RPMI7951 (cell line): Measurements from ENCODE around the gene RHBDL3. TPM values are rescaled to one million over a fixed set of nuclear protein-coding genes. Genes with fewer than 3 reads are reported as not detected.

ENCODE experiments used
- DNase-seq: peaks from one replicate; pipeline ENCODE4 v3.0.0-alpha.2; 2012; ENCODE audit warnings: low read depth
- total RNA-seq: library from RNA; depleted of rRNA; stranded (reverse); fragments of >200 nt; shearing (Covaris generic); gene quantifications from 2 replicates; pipeline ENCODE4 v1.2.3, GENCODE V29; 2014

RHBDL3 gene
- total RNA-seq, 1 experiment from 2014 or later: 0.24 TPM

GRCh38 chr17:32266389-32267301 is 1.0 kb downstream of the RHBDL3 start:
- no peak for DNase-seq

- no peak for DNase-seq
Observed at GRCh38 chr17:32267690-32268205, 2.1 kb downstream of the RHBDL3 start.

- peak; percentile 25 for DNase-seq
Observed at GRCh38 chr17:32268734-32269288, 3.2 kb downstream of the RHBDL3 start.

GRCh38 chr17:32269377-32269776 is 3.7 kb downstream of the RHBDL3 start:
- peak; percentile 87 for DNase-seq

GRCh38 chr17:32271844-32272243 is 6.2 kb downstream of the RHBDL3 start:
- DNase-seq: no peak

- no peak for DNase-seq
Observed at GRCh38 chr17:32274101-32274500, 8.5 kb downstream of the RHBDL3 start.

GRCh38 chr17:32274643-32275042 is 9.0 kb downstream of the RHBDL3 start:
- no peak for DNase-seq

- peak; percentile 95 for DNase-seq
Observed at GRCh38 chr17:32275060-32276042, 9.7 kb downstream of the RHBDL3 start.

- DNase-seq: no peak
Observed at GRCh38 chr17:32276171-32276601, 10.6 kb downstream of the RHBDL3 start.

GRCh38 chr17:32277284-32277683 is 11.7 kb downstream of the RHBDL3 start:
- peak; percentile 17 for DNase-seq

GRCh38 chr17:32278815-32279214 is 13.2 kb downstream of the RHBDL3 start:
- DNase-seq: no peak

GRCh38 chr17:32279891-32280716 is 14.5 kb downstream of the RHBDL3 start:
- DNase-seq: no peak

- no peak for DNase-seq
Observed at GRCh38 chr17:32281011-32281451, 15.4 kb downstream of the RHBDL3 start.

GRCh38 chr17:32283745-32284201 is 18.1 kb downstream of the RHBDL3 start:
- no peak for DNase-seq

GRCh38 chr17:32285306-32285705 is 19.7 kb downstream of the RHBDL3 start:
- DNase-seq: no peak

- DNase-seq: no peak
Observed at GRCh38 chr17:32285746-32286517, 20.3 kb downstream of the RHBDL3 start.

GRCh38 chr17:32286518-32286900 is 20.9 kb downstream of the RHBDL3 start:
- no peak for DNase-seq

GRCh38 chr17:32287804-32288511 is 22.3 kb downstream of the RHBDL3 start:
- no peak for DNase-seq

GRCh38 chr17:32288615-32289014 is 23.0 kb downstream of the RHBDL3 start:
- DNase-seq: no peak
